Endothelial cell of umbilical vein (primary cell): ENCODE data around the gene C5orf15. TPM values are rescaled to one million over a fixed set of nuclear protein-coding genes. Genes with fewer than 3 reads are reported as not detected.

Source experiments
- BruUV-seq: library from RNA; stranded (reverse); fragments of 400-500 nt; replicated peaks from 2 replicates; lab custom pipeline; 2021; lab: Mats Ljungman, UMichigan
- CTCF ChIA-PET: fragments of 300-600, 350-600 bp; sonication (Branson Sonifier 250); formaldehyde crosslinking; loops from one replicate; lab custom pipeline; 2021; ENCODE audit warnings: antibody characterized with exemption, inconsistent platforms; lab: Charles Lee
- POLR2A ChIA-PET: fragments of 300-600, 350-600 bp; sonication (Branson Sonifier 250); formaldehyde crosslinking; loops from one replicate; lab custom pipeline; 2021; ENCODE audit warnings: antibody characterized with exemption, inconsistent platforms; lab: Charles Lee
- DNase-seq: peaks from one replicate; pipeline ENCODE4 v3.0.0-alpha.2; 2011; ENCODE audit warnings: low read depth, low spot score
- FAIRE-seq: peaks from 2 replicates; lab custom pipeline; 2011; peaks lifted over from hg19 to GRCh38; lab: Jason Lieb, UNC
- H2AFZ ChIP-seq: 2 replicates; pipeline ENCODE4 v1.6.0; 2012; ENCODE audit warnings: low read depth, low read length, control low read depth, inconsistent platforms
- H3K27ac ChIP-seq: 2 replicates; pipeline ENCODE4 v1.5.1; 2011; ENCODE audit warnings: low read depth, mild to moderate bottlenecking, control low read depth, low read length, moderate library complexity; ENCODE audit not compliant: insufficient read depth
- H3K27me3 ChIP-seq, 2 experiments: 2 replicates each; pipeline versions ENCODE4 v1.6.0 to v1.6.1; 2011; ENCODE audit warnings: low read length in 2 of 2, mixed read lengths in 1 of 2; ENCODE audit not compliant: control insufficient read depth in 2 of 2, insufficient read depth in 2 of 2
- H3K36me3 ChIP-seq, 2 experiments: 2 replicates in 1 of 2; 3 replicates in 1 of 2; pipeline ENCODE4 v1.5.1; 2011; ENCODE audit warnings: low read length in 2 of 2, mild to moderate bottlenecking in 1 of 2, moderate library complexity in 1 of 2; ENCODE audit not compliant: control insufficient read depth in 2 of 2, insufficient read depth in 2 of 2; ENCODE audit errors: extremely low read depth in 1 of 2
- H3K4me1 ChIP-seq: 3 replicates; pipeline ENCODE4 v1.5.1; 2011; ENCODE audit warnings: mild to moderate bottlenecking, low read length; ENCODE audit not compliant: control insufficient read depth, insufficient read depth; ENCODE audit errors: extremely low read depth
- H3K4me2 ChIP-seq: 2 replicates; pipeline ENCODE4 v1.6.1; 2011; ENCODE audit warnings: low read length, control low read depth, mixed read lengths; ENCODE audit not compliant: insufficient read depth
- H3K4me3 ChIP-seq, 3 experiments: fragments of 200-600 bp in 1 of 3; sonication (generic), shearing (Covaris generic) in 1 of 3; replicated peaks in 1 of 3; 2 replicates each; pipeline ENCODE4 v1.5.1; 2011 to 2016; ENCODE audit warnings: control low read depth in 3 of 3, low read length in 3 of 3, mild to moderate bottlenecking in 2 of 3, inconsistent platforms in 1 of 3, low read depth in 1 of 3, moderate library complexity in 1 of 3; ENCODE audit not compliant: insufficient read depth in 1 of 3
- H3K79me2 ChIP-seq: 2 replicates; pipeline ENCODE4 v1.6.0; 2012; ENCODE audit warnings: low read length, inconsistent platforms; ENCODE audit not compliant: control insufficient read depth, insufficient read depth
- H3K9ac ChIP-seq: replicated peaks from 2 replicates; pipeline ENCODE3; 2011; ENCODE audit warnings: low read length, control low read depth; ENCODE audit not compliant: insufficient read depth; ENCODE audit errors: extremely low read depth
- H3K9me1 ChIP-seq: replicated peaks from 3 replicates; pipeline ENCODE4 v1.6.0; 2011; ENCODE audit warnings: mild to moderate bottlenecking, low read length; ENCODE audit not compliant: control insufficient read depth, insufficient read depth; ENCODE audit errors: extremely low read depth
- H3K9me3 ChIP-seq: replicated peaks from 2 replicates; pipeline ENCODE4 v1.5.1; 2012; ENCODE audit warnings: low read length, inconsistent platforms; ENCODE audit not compliant: control insufficient read depth, insufficient read depth
- H4K20me1 ChIP-seq: replicated peaks from 2 replicates; pipeline ENCODE3; 2011; ENCODE audit warnings: mild to moderate bottlenecking, low read length; ENCODE audit not compliant: control insufficient read depth, insufficient read depth; ENCODE audit errors: extremely low read depth
- EZH2 ChIP-seq: IDR thresholded peaks from 2 replicates; pipeline ENCODE4 v1.6.1; 2012; ENCODE audit warnings: borderline replicate concordance, low read depth, mild to moderate bottlenecking, moderate library complexity, low read length, inconsistent platforms; ENCODE audit not compliant: severe bottlenecking
- FOS ChIP-seq: IDR thresholded peaks from 2 replicates; pipeline ENCODE4 v1.6.1; 2011; ENCODE audit warnings: mild to moderate bottlenecking, low read length, moderate library complexity, borderline replicate concordance; ENCODE audit not compliant: insufficient read depth
- GATA2 ChIP-seq: IDR thresholded peaks from 2 replicates; pipeline ENCODE4 v1.7.0; 2011; ENCODE audit warnings: low read depth, mild to moderate bottlenecking, moderate library complexity, mixed read lengths, low read length; ENCODE audit not compliant: insufficient read length, insufficient read depth
- JUN ChIP-seq: IDR thresholded peaks from 2 replicates; pipeline ENCODE4 v1.6.1; 2011; ENCODE audit warnings: borderline replicate concordance, low read depth; ENCODE audit not compliant: insufficient read length, insufficient read depth
- MYC ChIP-seq: IDR thresholded peaks from one replicate; pipeline ENCODE4 v1.6.1; 2011; ENCODE audit warnings: mild to moderate bottlenecking, low read depth, low read length
- POLR2A ChIP-seq: IDR thresholded peaks from 2 replicates; pipeline ENCODE4 v1.6.1; 2012; ENCODE audit warnings: low read depth, mild to moderate bottlenecking, control low read depth, low read length
- POLR2AphosphoS5 ChIP-seq: IDR thresholded peaks from 2 replicates; pipeline ENCODE4 v1.6.1; 2012; ENCODE audit warnings: low read depth, mild to moderate bottlenecking, control low read depth, low read length, moderate library complexity; ENCODE audit not compliant: insufficient read depth
- dilution Hi-C: fragments of 300-500 bp; cut with MboI; formaldehyde crosslinking; loops from one replicate; pipeline ENCODE4 v1.15.0; 2019; ENCODE audit warnings: low sequenced_read_pairs; ENCODE audit not compliant: extremely low pct_ligation_motif_present
- intact Hi-C: fragments of 100-400 bp; cut with micrococcal nuclease; formaldehyde crosslinking; loops from one replicate; pipeline ENCODE4 v1.10.0; 2022
- polyA plus RNA-seq, 4 experiments: library from polyadenylated mRNA; depleted of rRNA in 3 of 4; stranded (reverse) in 3 of 4; unstranded in 1 of 4; fragments of >200 nt; gene quantifications; 2 replicates each; pipeline versions ENCODE4 v1.2.1 to v1.2.3, GENCODE V29; 2011 to 2012; ENCODE audit warnings: missing spikeins in 1 of 4
- total RNA-seq: library from RNA; stranded (reverse); gene quantifications from 2 replicates; pipeline ENCODE4 v1.2.3, GENCODE V29; 2021
- TF ChIP-seq, protein P1 (sequence below), 2 donors: IDR thresholded peaks; 1 replicate in 1 of 2; 2 replicates in 1 of 2; pipeline ENCODE4 v1.5.1; 2011; ENCODE audit warnings: low read length in 2 of 2, mild to moderate bottlenecking in 2 of 2, moderate library complexity in 2 of 2, control low read depth in 1 of 2, inconsistent platforms in 1 of 2, low read depth in 1 of 2; ENCODE audit not compliant: insufficient read depth in 1 of 2; ENCODE audit errors: extremely low read depth in 1 of 2
- TF ChIP-seq, protein P2 (sequence below): IDR thresholded peaks from 2 replicates; pipeline ENCODE4 v1.6.1; 2011; ENCODE audit not compliant: insufficient read depth, insufficient read length

The C5orf15 gene
- total and polyA plus RNA-seq, 2 donors (not counting 3 experiments of a cell fraction or from before 2014, with no cell fraction given): 25.3 to 45.4 TPM

DNA sequence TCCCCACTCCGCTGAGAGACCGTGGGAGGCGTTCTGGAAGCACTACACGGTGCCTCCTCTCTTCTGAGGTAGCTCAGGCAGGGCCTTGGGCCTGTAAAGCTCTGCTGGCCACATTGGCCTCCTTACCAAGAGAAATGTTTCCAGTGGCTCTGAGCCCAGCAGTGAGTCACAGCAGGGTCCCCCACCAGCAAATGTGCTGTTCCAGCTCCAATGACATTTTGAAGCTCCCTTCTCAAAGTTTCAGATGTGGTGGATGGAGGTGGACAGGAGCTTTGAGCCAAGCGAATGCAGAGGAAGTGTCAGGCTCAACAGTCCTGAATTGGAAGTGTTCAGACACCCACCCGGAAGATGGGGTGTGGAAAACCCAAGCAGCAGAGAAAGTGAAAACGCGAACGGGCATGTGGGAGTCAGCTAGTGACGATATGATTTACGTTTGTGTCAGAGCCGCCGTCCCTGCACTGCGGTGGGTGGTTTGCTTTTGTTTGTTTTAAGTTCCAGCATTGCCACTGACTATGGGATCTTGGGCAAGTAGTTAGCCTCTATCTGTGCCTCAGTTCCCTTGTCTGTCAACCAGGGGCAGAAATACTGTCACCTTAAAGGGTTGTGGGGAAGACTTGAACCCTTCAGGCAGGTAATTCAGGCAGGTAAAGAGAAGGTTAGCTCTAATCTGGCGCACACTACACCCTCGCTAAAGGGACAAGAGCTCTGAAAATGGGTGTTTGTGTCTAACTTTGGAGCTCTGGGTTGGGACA lies 38.2 kb downstream of the C5orf15 start:
- H3K27ac ChIP-seq: no peak overlapping the region
- ChIA-PET POLR2A (no interaction called here), CTCF (interaction anchor here (0.8 kb wide), 1 partner anchor 60 kb away, joined by 3 read pairs; no protein-coding TSS in a partner anchor)
- no peaks in the 10 kb centered on the region for H3K36me3 ChIP-seq
- no peak overlapping the region for H3K4me2 ChIP-seq
- no peaks in the 10 kb centered on the region for H3K79me2 ChIP-seq
- H3K9me1 ChIP-seq: no peaks in the 10 kb centered on the region
- no peak overlapping the region for H3K9ac ChIP-seq
- H3K27me3 ChIP-seq: no peaks in the 10 kb centered on the region
- no peaks in the 10 kb centered on the region for H3K9me3 ChIP-seq
- no peak overlapping the region for H3K4me3 ChIP-seq
- intact Hi-C loops (no loop called here), dilution Hi-C loops (no loop called here)
- H2AFZ ChIP-seq: no peak overlapping the region
- H3K4me1 ChIP-seq: no peaks in the 10 kb centered on the region
- DNase-seq (no peak), FAIRE-seq (no peak)
- H4K20me1 ChIP-seq: no peaks in the 10 kb centered on the region
- no TSS peak for BruUV-seq
- TF ChIP-seq EZH2 (no peak), GATA2 (no peak), POLR2AphosphoS5 (no peak), FOS (no peak), JUN (no peak), MYC (no peak), POLR2A (no peak)
- TF ChIP-seq, protein P1, sequence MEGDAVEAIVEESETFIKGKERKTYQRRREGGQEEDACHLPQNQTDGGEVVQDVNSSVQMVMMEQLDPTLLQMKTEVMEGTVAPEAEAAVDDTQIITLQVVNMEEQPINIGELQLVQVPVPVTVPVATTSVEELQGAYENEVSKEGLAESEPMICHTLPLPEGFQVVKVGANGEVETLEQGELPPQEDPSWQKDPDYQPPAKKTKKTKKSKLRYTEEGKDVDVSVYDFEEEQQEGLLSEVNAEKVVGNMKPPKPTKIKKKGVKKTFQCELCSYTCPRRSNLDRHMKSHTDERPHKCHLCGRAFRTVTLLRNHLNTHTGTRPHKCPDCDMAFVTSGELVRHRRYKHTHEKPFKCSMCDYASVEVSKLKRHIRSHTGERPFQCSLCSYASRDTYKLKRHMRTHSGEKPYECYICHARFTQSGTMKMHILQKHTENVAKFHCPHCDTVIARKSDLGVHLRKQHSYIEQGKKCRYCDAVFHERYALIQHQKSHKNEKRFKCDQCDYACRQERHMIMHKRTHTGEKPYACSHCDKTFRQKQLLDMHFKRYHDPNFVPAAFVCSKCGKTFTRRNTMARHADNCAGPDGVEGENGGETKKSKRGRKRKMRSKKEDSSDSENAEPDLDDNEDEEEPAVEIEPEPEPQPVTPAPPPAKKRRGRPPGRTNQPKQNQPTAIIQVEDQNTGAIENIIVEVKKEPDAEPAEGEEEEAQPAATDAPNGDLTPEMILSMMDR (IDR thresholded peaks at IDR 0.05; ENCODE audit: extremely low read depth in 1 of 2, insufficient read depth in 1 of 2, low read depth in 1 of 2, low read length in 2 of 2): no peak
- TF ChIP-seq, protein P2, sequence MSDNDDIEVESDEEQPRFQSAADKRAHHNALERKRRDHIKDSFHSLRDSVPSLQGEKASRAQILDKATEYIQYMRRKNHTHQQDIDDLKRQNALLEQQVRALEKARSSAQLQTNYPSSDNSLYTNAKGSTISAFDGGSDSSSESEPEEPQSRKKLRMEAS: no peak
